ENCODE measurements around the gene PSMB11.

- TF ChIP-seq CTCF (IDR thresholded peaks at IDR 0.05): peak; percentile 96 to 97
- TF ChIP-seq EP300 (IDR thresholded peaks at IDR 0.05): no peak
These were observed 26.9 kb downstream of the PSMB11 start for GRCh38 chr14:23068789-23069412.

Measured in suprapubic skin (tissue), 3 donors.